Loucy (cell line): ENCODE results near the gene ZNF277.

Experiments
- EZH2phosphoT487 ChIP-seq: fragments of 200-600 bp; IDR thresholded peaks from 2 replicates; pipeline ENCODE4 v1.6.1; 2018; ENCODE audit warnings: antibody characterized with exemption, mild to moderate bottlenecking, moderate library complexity, borderline replicate concordance
- TF ChIP-seq, protein P1 (sequence below): fragments of 200-600 bp; sonication (generic); conservative IDR thresholded peaks from 2 replicates; pipeline ENCODE4 v1.5.1; 2014; ENCODE audit warnings: mild to moderate bottlenecking, antibody characterized with exemption, low read length

- TF ChIP-seq, protein P1, sequence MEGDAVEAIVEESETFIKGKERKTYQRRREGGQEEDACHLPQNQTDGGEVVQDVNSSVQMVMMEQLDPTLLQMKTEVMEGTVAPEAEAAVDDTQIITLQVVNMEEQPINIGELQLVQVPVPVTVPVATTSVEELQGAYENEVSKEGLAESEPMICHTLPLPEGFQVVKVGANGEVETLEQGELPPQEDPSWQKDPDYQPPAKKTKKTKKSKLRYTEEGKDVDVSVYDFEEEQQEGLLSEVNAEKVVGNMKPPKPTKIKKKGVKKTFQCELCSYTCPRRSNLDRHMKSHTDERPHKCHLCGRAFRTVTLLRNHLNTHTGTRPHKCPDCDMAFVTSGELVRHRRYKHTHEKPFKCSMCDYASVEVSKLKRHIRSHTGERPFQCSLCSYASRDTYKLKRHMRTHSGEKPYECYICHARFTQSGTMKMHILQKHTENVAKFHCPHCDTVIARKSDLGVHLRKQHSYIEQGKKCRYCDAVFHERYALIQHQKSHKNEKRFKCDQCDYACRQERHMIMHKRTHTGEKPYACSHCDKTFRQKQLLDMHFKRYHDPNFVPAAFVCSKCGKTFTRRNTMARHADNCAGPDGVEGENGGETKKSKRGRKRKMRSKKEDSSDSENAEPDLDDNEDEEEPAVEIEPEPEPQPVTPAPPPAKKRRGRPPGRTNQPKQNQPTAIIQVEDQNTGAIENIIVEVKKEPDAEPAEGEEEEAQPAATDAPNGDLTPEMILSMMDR, result no peak
- TF ChIP-seq EZH2phosphoT487, result no peak
Observed at GRCh38 chr7:112280267-112280666, 73.8 kb downstream of the ZNF277 start.
